Stimulated activated CD4-positive, alpha-beta T cell treated with anti-CD3 and anti-CD28 coated beads, Interleukin-12 subunit alpha, Interleukin-12 subunit beta, amount 100 ng/mL, for 24 hours (primary cell): ENCODE data around the gene CCDC68.
"Not testable (repeated sequence)": the region's sequence is repeated elsewhere in the genome, so short reads cannot be mapped to it uniquely, and the experiment has no call there.

ENCODE experiments used
- DNase-seq, 2 experiments: peaks; one replicate each; pipeline ENCODE4 v3.0.0-alpha.2; 2020; ENCODE audit warnings: low read depth in 2 of 2

Gene CCDC68

GRCh38 chr18:54958704-54959625 is at the start of gene CCDC68:
Gene CCDC68 (minus strand): TSS chr18:54959461. CDS start chr18:54942791, 16,670 bp downstream.
- DNase-seq = no peak

- DNase-seq = no peak
Observed at GRCh38 chr18:55007602-55008001, 48.3 kb upstream of the CCDC68 start.

- no peak for DNase-seq
Observed at GRCh38 chr18:55003695-55004094, 44.4 kb upstream of the CCDC68 start.

- no peak for DNase-seq
Observed at GRCh38 chr18:55002261-55002660, 43.0 kb upstream of the CCDC68 start.

GRCh38 chr18:55001394-55002024 is 42.2 kb upstream of the CCDC68 start:
- no peak for DNase-seq

GRCh38 chr18:55000529-55000928 is 41.3 kb upstream of the CCDC68 start:
- no peak for DNase-seq

- DNase-seq = no peak
Observed at GRCh38 chr18:54999016-54999415, 39.8 kb upstream of the CCDC68 start.

GRCh38 chr18:54995421-54996143 is 36.3 kb upstream of the CCDC68 start:
- no peak for DNase-seq

- no peak for DNase-seq
Observed at GRCh38 chr18:54991981-54992380, 32.7 kb upstream of the CCDC68 start.

- DNase-seq = no peak
Observed at GRCh38 chr18:54984908-54985307, 25.6 kb upstream of the CCDC68 start.

GRCh38 chr18:54983791-54984190 is 24.5 kb upstream of the CCDC68 start:
- no peak for DNase-seq

GRCh38 chr18:54983041-54983686 is 23.9 kb upstream of the CCDC68 start:
- DNase-seq = no peak

GRCh38 chr18:54981076-54981475 is 21.8 kb upstream of the CCDC68 start:
- DNase-seq = no peak

GRCh38 chr18:54975598-54975997 is 16.3 kb upstream of the CCDC68 start:
- no peak for DNase-seq

GRCh38 chr18:54973046-54973445 is 13.8 kb upstream of the CCDC68 start:
- no peak for DNase-seq

GRCh38 chr18:54968807-54969206 is 9.5 kb upstream of the CCDC68 start:
- DNase-seq = no peak

GRCh38 chr18:54968237-54968636 is 9.0 kb upstream of the CCDC68 start:
- not testable (repeated sequence) for DNase-seq

- no peak for DNase-seq
Observed at GRCh38 chr18:54967786-54968185, 8.5 kb upstream of the CCDC68 start.

- DNase-seq = no peak
Observed at GRCh38 chr18:54964741-54965140, 5.5 kb upstream of the CCDC68 start.

GRCh38 chr18:54962919-54963645 is 3.8 kb upstream of the CCDC68 start:
- no peak for DNase-seq

- DNase-seq = no peak
Observed at GRCh38 chr18:54961868-54962267, 2.6 kb upstream of the CCDC68 start.
